Naive thymus-derived CD4-positive, alpha-beta T cell (primary cell): ENCODE results near the gene DIP2B. TPM values are rescaled to one million over a fixed set of nuclear protein-coding genes. Genes with fewer than 3 reads are reported as not detected.

Experiments used
- ATAC-seq: fragments of 150-1000 bp; cut with Tn5 transposase; 2 replicates; pipeline ENCODE4 v1.10.0; 2021; ENCODE audit warnings: mild to moderate bottlenecking, moderate library complexity
- CTCF ChIA-PET: fragments of 350-600 bp; sonication (Branson Sonifier 250); formaldehyde crosslinking; loops from one replicate; lab custom pipeline; 2021; ENCODE audit warnings: antibody characterized with exemption; lab: Charles Lee
- POLR2A ChIA-PET: fragments of 350-600 bp; sonication (Branson Sonifier 250); formaldehyde crosslinking; loops from one replicate; lab custom pipeline; 2021; ENCODE audit warnings: antibody characterized with exemption, inconsistent platforms; lab: Charles Lee
- DNase-seq, 9 donors: peaks; one replicate each; pipeline versions ENCODE4 v3.0.0 to v3.0.0-alpha.2; 2020 to 2022; ENCODE audit warnings: mixed read lengths in 1 of 9
- H3K27ac ChIP-seq: one replicate; pipeline ENCODE4 v1.7.0; 2013; ENCODE audit warnings: mild to moderate bottlenecking, low read depth, low read length, moderate library complexity
- H3K27me3 ChIP-seq, 2 donors: one replicate each; pipeline ENCODE4 v1.7.0; 2013; ENCODE audit warnings: low read length in 2 of 2, mild to moderate bottlenecking in 2 of 2, moderate library complexity in 2 of 2; ENCODE audit not compliant: control insufficient read depth in 2 of 2, insufficient read depth in 2 of 2
- H3K36me3 ChIP-seq, 3 experiments: 1 replicate in 2 of 3; 2 replicates in 1 of 3; pipeline ENCODE4 v1.7.0; 2013; ENCODE audit warnings: low read length in 3 of 3, mild to moderate bottlenecking in 3 of 3, moderate library complexity in 1 of 3; ENCODE audit not compliant: insufficient read depth in 3 of 3, control insufficient read depth in 2 of 3
- H3K4me1 ChIP-seq, 2 donors: one replicate each; pipeline ENCODE4 v1.7.0; 2013; ENCODE audit warnings: low read length in 2 of 2, mild to moderate bottlenecking in 2 of 2, moderate library complexity in 1 of 2; ENCODE audit not compliant: control insufficient read depth in 2 of 2, insufficient read depth in 2 of 2
- H3K4me3 ChIP-seq: 2 replicates; pipeline ENCODE4 v1.7.0; 2013; ENCODE audit warnings: mild to moderate bottlenecking, low read length
- H3K9me3 ChIP-seq, 3 experiments: 1 replicate in 2 of 3; 2 replicates in 1 of 3; pipeline ENCODE4 v1.7.0; 2013; ENCODE audit warnings: low read length in 3 of 3; ENCODE audit not compliant: control insufficient read depth in 2 of 3
- H3K27ac Mint-ChIP-seq, 9 donors: one replicate each; pipeline ENCODE4 v1.8.0; 2020 to 2022; ENCODE audit warnings: mixed read lengths in 9 of 9, mild to moderate bottlenecking in 8 of 9, moderate library complexity in 5 of 9, inconsistent platforms in 2 of 9
- H3K27me3 Mint-ChIP-seq, 5 donors: one replicate each; pipeline ENCODE4 v1.8.0; 2021 to 2022; ENCODE audit warnings: mixed read lengths in 5 of 5, mild to moderate bottlenecking in 1 of 5
- H3K36me3 Mint-ChIP-seq, 5 donors: one replicate each; pipeline ENCODE4 v1.8.0; 2020 to 2022; ENCODE audit warnings: mixed read lengths in 5 of 5, mild to moderate bottlenecking in 3 of 5, inconsistent platforms in 1 of 5
- H3K4me1 Mint-ChIP-seq, 7 donors: one replicate each; pipeline ENCODE4 v1.8.0; 2020 to 2022; ENCODE audit warnings: mixed read lengths in 7 of 7, mild to moderate bottlenecking in 3 of 7, inconsistent platforms in 1 of 7
- H3K4me3 Mint-ChIP-seq, 10 donors: one replicate each; pipeline ENCODE4 v1.8.0; 2020 to 2022; ENCODE audit warnings: mild to moderate bottlenecking in 10 of 10, mixed read lengths in 10 of 10, moderate library complexity in 6 of 10, inconsistent platforms in 2 of 10
- H3K9me3 Mint-ChIP-seq, 11 donors: one replicate each; pipeline ENCODE4 v1.8.0; 2020 to 2022; ENCODE audit warnings: mixed read lengths in 11 of 11, mild to moderate bottlenecking in 4 of 11, inconsistent platforms in 1 of 11, moderate library complexity in 1 of 11
- intact Hi-C, 2 donors: fragments of 100-400 bp; cut with micrococcal nuclease; formaldehyde crosslinking; loops; one replicate each; pipeline ENCODE4 v1.15.1; 2023
- polyA plus RNA-seq, 2 donors: library from polyadenylated mRNA; unstranded; fragments of 300-500 nt; fragmentation: Illumina TruSeq; gene quantifications; one replicate each; pipeline ENCODE4 v1.2.3, GENCODE V29; 2021
- total RNA-seq, 6 experiments: library from RNA in 5 of 6; stranded (reverse) in 5 of 6; gene quantifications; 1 replicate in 5 of 6; 2 replicates in 1 of 6; pipeline ENCODE4 v1.2.3 and lab custom pipeline; 2021 to 2026

Gene DIP2B
- total and polyA plus RNA-seq, 7 experiments from 2014 or later = 10.0 to 41.8 (median 34.3) TPM

- no peaks in the 10 kb centered on the region for H3K9me3 Mint-ChIP-seq
- no peaks in the 10 kb centered on the region for H3K27me3 ChIP-seq
- ChIA-PET POLR2A (interaction anchor here (1.0 kb wide), 1 partner anchor 28 kb away, joined by 4 read pairs; no protein-coding TSS in a partner anchor), CTCF (interaction anchor here (0.7 to 0.8 kb wide), 2 partner anchors 246 to 291 kb away, joined by 3 to 5 read pairs; no protein-coding TSS in a partner anchor)
- ATAC-seq (no peak), DNase-seq (no peak)
- no peaks in the 10 kb centered on the region for H3K9me3 ChIP-seq
- no peak overlapping the region for H3K27ac ChIP-seq
- intact Hi-C loops = loop anchor here in 1 of 2 donors (5.0 kb wide), 1 partner anchor 47 kb away; no protein-coding TSS in a partner anchor
- H3K4me1 Mint-ChIP-seq = peaks cover 19 to 52% (median 36%) of the 10 kb centered on the region in 7 donors
- no peak overlapping the region for H3K4me3 ChIP-seq
- no peaks in the 10 kb centered on the region for H3K36me3 ChIP-seq
- peaks cover 0 to 4% (median 0%) of the 10 kb centered on the region in 5 donors for H3K36me3 Mint-ChIP-seq
- H3K27ac Mint-ChIP-seq = peak overlapping the region in 3 of 9 donors; percentile 12 to 85 (median 34)
- H3K27me3 Mint-ChIP-seq = no peaks in the 10 kb centered on the region
- no peak overlapping the region for H3K4me3 Mint-ChIP-seq
- peaks cover 0 to 12% of the 10 kb centered on the region in 2 donors for H3K4me1 ChIP-seq
Measured at GRCh38 chr12:50574601-50575348, 70.0 kb downstream of the DIP2B start.

GRCh38 chr12:50579757-50580267 lies 75.0 kb downstream of the DIP2B start:
- Mint-ChIP-seq H3K36me3 (peaks cover 0 to 7% (median 0%) of the 10 kb centered on the region in 5 donors), H3K27ac (peak overlapping the region in 2 of 9 donors; percentile 37 to 85), H3K4me3 (peak overlapping the region in 1 of 10 donors; percentile 56), H3K4me1 (peaks cover 5 to 37% (median 21%) of the 10 kb centered on the region in 7 donors), H3K27me3 (no peaks in the 10 kb centered on the region), H3K9me3 (peaks cover 0 to 2% (median 0%) of the 10 kb centered on the region in 11 donors)
- no peak for ATAC-seq
- Histone ChIP-seq H3K4me3 (no peak overlapping the region), H3K27me3 (no peaks in the 10 kb centered on the region), H3K9me3 (no peaks in the 10 kb centered on the region), H3K4me1 (peaks cover 0 to 3% of the 10 kb centered on the region in 2 donors), H3K27ac (no peak overlapping the region), H3K36me3 (peaks cover 0 to 6% (median 0%) of the 10 kb centered on the region in 3 experiments)
- ChIA-PET POLR2A (interaction anchor here (0.6 to 0.7 kb wide), 2 partner anchors 32 to 1529 kb away, joined by 3 read pairs; no protein-coding TSS in a partner anchor), CTCF (interaction anchor here (1.1 kb wide), 1 partner anchor 11 kb away, joined by 4 read pairs; no protein-coding TSS in a partner anchor)
- no peak for DNase-seq
- intact Hi-C loops = loop anchor here in 1 of 2 donors (2.0 kb wide), 1 partner anchor 15 kb away; no protein-coding TSS in a partner anchor

GRCh38 chr12:50580436-50580835 lies 75.7 kb downstream of the DIP2B start:
- no peaks in the 10 kb centered on the region for H3K27me3 ChIP-seq
- ATAC-seq (no peak), DNase-seq (no peak)
- no peaks in the 10 kb centered on the region for H3K9me3 ChIP-seq
- H3K4me1 ChIP-seq = peaks cover 0 to 3% of the 10 kb centered on the region in 2 donors
- no peak overlapping the region for H3K4me3 ChIP-seq
- H3K36me3 Mint-ChIP-seq = peaks cover 0 to 4% (median 0%) of the 10 kb centered on the region in 5 donors
- CTCF ChIA-PET = no interaction called here
- H3K27ac Mint-ChIP-seq = peak overlapping the region in 1 of 9 donors; percentile 42
- H3K27ac ChIP-seq = no peak overlapping the region
- peaks cover 0 to 6% (median 0%) of the 10 kb centered on the region in 3 experiments for H3K36me3 ChIP-seq
- intact Hi-C loops = loop anchor here in 1 of 2 donors (2.0 kb wide), 1 partner anchor 14 kb away; no protein-coding TSS in a partner anchor
- peaks cover 0 to 2% (median 0%) of the 10 kb centered on the region in 11 donors for H3K9me3 Mint-ChIP-seq
- POLR2A ChIA-PET = interaction anchor here (0.6 kb wide), 1 partner anchor 1530 kb away, joined by 3 read pairs; no protein-coding TSS in a partner anchor
- H3K27me3 Mint-ChIP-seq = no peaks in the 10 kb centered on the region
- no peak overlapping the region for H3K4me3 Mint-ChIP-seq
- H3K4me1 Mint-ChIP-seq = peaks cover 0 to 33% (median 16%) of the 10 kb centered on the region in 7 donors

- H3K4me1 ChIP-seq = peaks cover 0 to 8% of the 10 kb centered on the region in 2 donors
- no peaks in the 10 kb centered on the region for H3K27me3 Mint-ChIP-seq
- DNase-seq (no peak), ATAC-seq (peak; percentile 12)
- ChIA-PET CTCF (interaction anchor here (0.6 kb wide), 1 partner anchor 135 kb away, joined by 3 read pairs; no protein-coding TSS in a partner anchor), POLR2A (no interaction called here)
- H3K4me3 ChIP-seq = no peak overlapping the region
- H3K9me3 ChIP-seq = no peaks in the 10 kb centered on the region
- H3K27ac Mint-ChIP-seq = peak overlapping the region in 3 of 9 donors; percentile 22 to 59 (median 42)
- H3K9me3 Mint-ChIP-seq = peaks cover 0 to 2% (median 0%) of the 10 kb centered on the region in 11 donors
- peaks cover 0 to 6% (median 0%) of the 10 kb centered on the region in 3 experiments for H3K36me3 ChIP-seq
- H3K27ac ChIP-seq = no peak overlapping the region
- peaks cover 0 to 33% (median 16%) of the 10 kb centered on the region in 7 donors for H3K4me1 Mint-ChIP-seq
- intact Hi-C loops = loop anchor here in 1 of 2 donors (2.0 kb wide), 1 partner anchor 13 kb away; no protein-coding TSS in a partner anchor
- H3K36me3 Mint-ChIP-seq = peaks cover 0 to 4% (median 0%) of the 10 kb centered on the region in 5 donors
- no peaks in the 10 kb centered on the region for H3K27me3 ChIP-seq
- peak overlapping the region in 1 of 10 donors; percentile 7 for H3K4me3 Mint-ChIP-seq
Measured at GRCh38 chr12:50581226-50582184, 76.7 kb downstream of the DIP2B start.

- DNase-seq (no peak), ATAC-seq (no peak)
- Mint-ChIP-seq H3K36me3 (peaks cover 0 to 4% (median 0%) of the 10 kb centered on the region in 5 donors), H3K9me3 (peaks cover 0 to 2% (median 0%) of the 10 kb centered on the region in 11 donors), H3K4me3 (no peak overlapping the region), H3K4me1 (peaks cover 12 to 41% (median 24%) of the 10 kb centered on the region in 7 donors), H3K27me3 (no peaks in the 10 kb centered on the region), H3K27ac (no peak overlapping the region)
- intact Hi-C loops = no loop called here
- Histone ChIP-seq H3K27me3 (no peaks in the 10 kb centered on the region), H3K4me3 (no peak overlapping the region), H3K4me1 (peaks cover 0 to 8% of the 10 kb centered on the region in 2 donors), H3K36me3 (peaks cover 0 to 6% (median 0%) of the 10 kb centered on the region in 3 experiments), H3K27ac (no peak overlapping the region), H3K9me3 (no peaks in the 10 kb centered on the region)
- ChIA-PET CTCF (no interaction called here), POLR2A (no interaction called here)
Measured at GRCh38 chr12:50584135-50584534, 79.3 kb downstream of the DIP2B start.
